ENCODE data around the gene ZNF71.
"Not testable (repeated sequence)": the region's sequence is repeated elsewhere in the genome, so short reads cannot be mapped to it uniquely, and the experiment has no call there.

Gene ZNF71

DNA sequence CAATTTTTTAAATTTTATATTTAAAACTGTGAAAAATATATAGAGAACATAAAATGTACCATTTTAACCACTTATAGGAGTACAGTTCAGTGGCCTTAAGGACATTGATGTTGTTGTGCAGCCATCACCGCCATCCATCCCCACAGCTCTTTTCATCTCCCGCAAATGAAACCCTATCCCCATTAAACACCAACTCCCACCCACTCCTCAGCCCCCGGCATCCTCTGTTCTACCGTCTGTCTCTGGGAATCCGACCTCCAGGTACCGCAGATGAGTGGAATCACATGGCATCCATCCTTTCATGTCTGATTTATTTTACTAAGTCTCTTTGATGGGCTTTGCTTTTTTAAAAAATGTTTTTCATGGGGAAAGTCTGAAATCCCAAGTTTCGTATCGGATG is 24.0 kb downstream of the ZNF71 start:
- in situ Hi-C loops (cut with MboI; ENCODE audit: low sequenced_read_pairs), result no loop called here

DNA sequence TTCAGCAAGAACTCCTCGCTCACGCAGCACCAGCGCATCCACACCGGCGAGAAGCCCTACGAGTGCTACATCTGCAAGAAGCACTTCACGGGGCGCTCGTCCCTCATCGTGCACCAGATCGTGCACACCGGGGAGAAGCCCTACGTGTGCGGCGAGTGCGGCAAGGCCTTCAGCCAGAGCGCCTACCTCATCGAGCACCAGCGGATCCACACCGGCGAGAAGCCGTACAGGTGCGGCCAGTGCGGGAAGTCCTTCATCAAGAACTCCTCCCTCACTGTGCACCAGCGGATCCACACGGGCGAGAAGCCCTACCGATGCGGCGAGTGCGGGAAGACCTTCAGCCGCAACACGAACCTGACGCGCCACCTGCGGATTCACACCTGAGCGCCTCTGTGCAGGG is 27.3 kb downstream of the ZNF71 start:
- in situ Hi-C loops (cut with MboI; ENCODE audit: low sequenced_read_pairs), result no loop called here

DNA sequence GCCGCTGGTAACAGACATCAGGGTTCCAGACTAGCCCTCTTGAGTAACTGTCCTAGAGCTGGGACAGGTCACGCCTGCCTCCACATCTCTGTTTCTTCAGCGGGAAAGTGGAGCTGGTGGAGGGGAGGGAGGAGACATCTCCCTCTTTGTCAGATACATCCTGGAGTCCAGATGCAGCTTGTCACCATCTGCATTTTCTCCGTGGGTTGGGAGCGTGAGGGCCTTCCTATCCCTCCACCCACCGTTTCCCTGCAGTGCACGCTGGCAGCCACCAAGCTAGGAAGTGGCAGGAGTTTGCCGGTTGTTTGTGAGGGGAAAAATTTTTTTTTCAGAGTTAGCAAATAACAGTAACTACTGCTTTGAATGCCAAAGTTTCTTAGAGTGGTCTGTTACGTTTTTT is 27.9 kb downstream of the ZNF71 start:
- in situ Hi-C loops (cut with MboI; ENCODE audit: low sequenced_read_pairs), result no loop called here

DNA sequence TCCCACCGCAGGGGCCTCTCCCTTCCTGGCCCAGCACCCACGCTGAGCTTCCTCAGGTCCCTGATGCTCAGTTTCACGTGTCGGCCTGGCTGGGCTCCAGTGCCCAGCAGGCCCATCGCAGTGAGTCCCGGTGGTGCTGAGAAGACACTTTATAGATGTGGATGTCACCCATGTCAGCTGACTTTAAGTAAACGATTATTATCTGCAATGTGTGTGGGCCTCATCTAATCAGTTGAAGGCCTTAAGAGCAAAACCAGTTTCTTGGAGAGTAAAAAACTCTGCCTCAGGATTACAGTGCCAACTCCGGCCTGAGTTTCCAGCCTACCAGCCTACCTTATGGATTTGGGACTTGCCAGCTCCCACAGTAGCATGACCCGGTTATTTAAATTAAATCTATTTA is 30.6 kb downstream of the ZNF71 start:
- in situ Hi-C loops (cut with MboI; ENCODE audit: low sequenced_read_pairs), result no loop called here

DNA sequence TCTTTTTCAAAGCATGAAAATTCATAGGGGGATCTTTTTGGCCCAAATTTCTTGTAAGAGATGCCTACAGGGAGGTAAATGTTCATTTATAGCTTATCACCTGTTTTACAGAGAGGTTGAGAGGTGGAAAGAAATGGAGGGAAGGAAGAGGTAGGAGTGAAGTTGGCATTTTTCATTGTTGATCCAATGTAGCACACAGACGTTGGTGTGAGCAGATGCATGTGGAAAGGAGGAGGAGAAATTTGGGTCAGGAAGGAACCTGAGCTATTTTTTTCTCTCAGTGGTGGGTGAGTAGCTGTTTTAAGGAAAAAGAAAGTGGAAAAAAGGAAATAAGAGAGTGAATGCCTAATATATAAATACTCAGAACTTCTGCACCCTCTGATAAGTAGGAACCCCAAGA is 37.9 kb downstream of the ZNF71 start:
- in situ Hi-C loops (cut with MboI; ENCODE audit: low sequenced_read_pairs), result no loop called here

DNA sequence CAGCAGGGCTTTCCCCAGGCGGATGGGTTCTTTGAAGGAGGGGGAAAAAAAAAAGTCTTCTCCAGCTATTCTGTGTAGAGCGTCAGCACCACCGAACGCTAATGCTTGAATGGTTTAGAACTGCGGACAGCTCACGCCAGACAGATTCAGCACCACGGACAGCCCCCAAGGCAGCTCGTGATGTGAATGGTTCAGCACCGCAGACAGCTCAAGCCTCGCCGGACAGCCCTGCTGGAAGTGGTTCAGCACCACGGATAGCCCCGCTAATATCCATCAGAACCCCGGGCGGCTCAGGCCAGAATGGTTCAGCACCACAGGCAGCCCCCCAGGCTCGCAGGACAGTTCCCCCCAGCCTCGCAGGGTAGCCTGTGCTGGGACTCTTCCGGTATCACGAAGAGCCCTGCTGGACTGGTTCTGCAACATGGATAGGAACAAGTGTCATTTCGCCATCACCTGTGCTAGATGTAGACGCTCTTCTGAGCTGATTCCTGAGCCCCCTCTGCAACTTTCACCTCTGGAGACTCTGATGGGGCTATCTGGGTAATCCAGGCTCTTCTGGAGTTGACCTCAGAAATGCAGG is 43.0 kb downstream of the ZNF71 start:
- in situ Hi-C loops (cut with MboI; ENCODE audit: low sequenced_read_pairs), result no loop called here

DNA sequence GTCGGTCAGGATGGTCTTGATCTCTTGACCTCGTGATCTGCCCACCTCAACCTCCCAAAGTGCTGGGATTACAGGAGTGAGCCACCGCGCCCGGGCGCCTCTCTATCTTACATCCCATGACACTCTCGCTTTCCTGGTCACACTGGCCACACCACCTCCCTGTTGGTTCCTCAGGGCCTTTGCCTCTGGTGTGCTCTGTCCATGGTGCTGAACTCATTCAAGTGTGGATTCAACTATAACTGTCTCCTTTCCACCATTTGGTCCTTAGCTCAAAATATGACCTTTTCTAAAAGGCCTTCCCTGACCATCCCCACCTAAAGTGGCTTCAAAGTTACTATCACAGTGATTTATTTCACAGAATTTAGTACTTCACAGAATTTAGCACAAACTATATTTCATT is 44.1 kb downstream of the ZNF71 start:
- in situ Hi-C loops (cut with MboI; ENCODE audit: low sequenced_read_pairs), result no loop called here

DNA sequence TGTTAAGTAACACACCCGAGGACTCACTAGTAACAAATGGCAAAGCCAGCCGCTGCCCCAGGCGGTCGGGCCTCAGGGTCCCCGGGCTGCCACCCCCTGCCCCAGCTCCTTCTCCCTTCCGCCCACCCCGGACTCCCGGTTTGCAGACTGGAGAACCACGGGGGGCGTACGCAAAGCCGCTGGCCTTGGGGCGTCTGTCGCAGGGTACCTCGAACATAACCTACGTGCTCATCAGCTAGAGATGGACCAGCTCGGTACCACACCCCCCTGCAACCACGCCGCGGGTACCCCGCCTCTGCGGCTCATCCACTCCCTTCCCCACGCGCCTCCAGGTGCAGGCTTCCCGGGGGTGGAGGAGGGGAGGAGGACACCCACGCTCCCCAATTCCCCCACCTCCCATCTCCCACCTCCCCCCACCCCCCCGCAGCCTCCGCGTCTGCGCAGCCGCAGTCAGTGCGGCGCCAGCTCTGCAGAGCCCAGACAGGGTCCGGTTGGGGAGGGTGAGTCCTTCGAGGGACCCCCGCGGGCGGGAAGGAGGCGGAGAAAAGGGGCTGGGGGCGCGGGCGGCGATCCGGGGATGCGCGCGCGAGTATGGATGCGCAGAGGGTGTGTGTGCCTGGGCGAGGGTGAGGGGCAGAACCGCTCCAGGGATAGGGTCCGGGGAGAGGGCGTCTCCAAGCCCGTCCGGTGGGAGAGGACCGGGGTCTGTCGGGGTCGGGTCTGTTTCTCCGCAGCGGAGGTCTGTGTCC is 47.8 kb downstream of the ZNF71 start, which contains the start of gene SMIM17:
Gene SMIM17, plus strand, starts transcription at position 449 of the 749 bp plus-strand sequence. CDS start 2,509 bp downstream, outside the sequence.
- in situ Hi-C loops (cut with MboI; ENCODE audit: low sequenced_read_pairs), result no loop called here

DNA sequence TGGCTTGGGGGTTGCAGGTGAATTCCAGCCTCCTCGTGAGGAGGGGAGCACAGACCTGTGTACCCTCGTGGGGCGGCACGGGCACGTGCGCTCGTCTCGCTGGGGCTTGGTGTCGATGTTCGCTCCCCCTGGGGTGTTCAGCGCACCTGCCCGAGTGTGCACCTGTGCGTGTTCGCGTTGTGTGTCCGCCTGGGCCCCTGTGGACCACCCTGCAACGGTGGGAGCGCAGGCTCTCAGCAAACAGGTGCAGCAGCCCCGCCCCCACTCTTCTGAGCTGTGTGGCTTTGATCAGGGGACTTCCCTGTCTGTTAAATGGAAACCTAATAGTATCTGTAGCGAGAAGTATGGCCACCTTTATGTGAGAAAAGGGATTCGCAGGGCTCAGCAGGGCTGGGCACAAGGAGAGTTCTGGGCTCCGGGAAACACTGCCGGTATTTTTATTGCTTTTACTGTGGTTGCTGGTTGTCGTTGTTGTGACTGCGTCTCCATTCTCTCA is 48.4 kb downstream of the ZNF71 start:
- in situ Hi-C loops (cut with MboI; ENCODE audit: low sequenced_read_pairs), result no loop called here

DNA sequence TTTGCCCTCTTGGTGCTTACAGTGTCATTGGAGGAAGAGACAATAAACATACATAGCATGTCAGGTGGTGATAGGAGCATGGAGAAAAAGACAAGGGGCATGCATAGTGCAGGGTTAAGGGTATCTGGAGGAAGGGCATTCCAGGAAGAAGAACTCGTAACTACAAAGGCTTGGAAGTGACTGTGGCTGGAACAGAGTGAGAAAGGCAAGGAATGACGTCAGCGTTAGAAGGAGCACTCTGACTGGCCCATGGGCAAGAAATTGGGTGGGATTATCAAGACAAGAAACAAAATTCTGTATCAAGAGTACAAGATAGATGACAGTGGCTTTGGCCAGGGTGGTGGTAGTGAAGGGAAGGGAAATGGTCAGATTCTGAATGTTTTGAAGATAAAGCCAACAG is 59.0 kb downstream of the ZNF71 start:
- in situ Hi-C loops (cut with MboI; ENCODE audit: low sequenced_read_pairs), result no loop called here

DNA sequence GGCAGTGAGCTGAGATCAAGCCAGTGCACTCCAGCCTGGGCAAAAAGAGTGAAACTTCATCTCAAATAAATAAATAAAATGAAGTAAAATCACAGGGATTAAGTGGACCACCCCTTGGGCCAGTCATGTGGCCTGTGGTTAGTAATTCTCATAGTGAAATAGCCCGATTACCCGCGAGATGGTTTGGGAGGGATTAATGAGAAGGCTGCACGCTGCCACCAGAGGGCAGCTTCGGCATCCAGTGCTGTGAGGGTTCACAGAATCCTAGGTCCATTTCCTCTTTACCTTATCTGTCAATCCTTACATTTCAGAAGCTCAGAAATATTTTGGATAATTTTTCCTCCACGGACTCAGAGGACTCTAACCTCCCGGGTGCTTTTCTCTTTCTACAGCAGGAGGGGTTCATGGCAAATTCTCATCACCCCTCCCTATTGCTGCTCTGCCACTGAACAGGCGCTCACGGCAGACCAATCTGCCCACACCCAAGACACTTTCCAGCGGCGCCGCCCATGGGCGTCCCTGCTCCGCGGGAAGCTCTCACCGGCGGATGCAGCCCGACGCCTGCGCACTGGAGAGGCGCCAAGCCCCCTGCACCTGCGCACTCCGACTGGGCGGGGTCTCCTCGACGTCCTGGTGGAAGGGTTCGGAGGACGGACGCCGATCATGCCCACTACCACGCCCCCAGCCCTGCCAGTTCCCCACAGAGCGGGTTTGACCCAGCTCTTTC is 65.4 kb downstream of the ZNF71 start:
- in situ Hi-C loops (cut with MboI; ENCODE audit: low sequenced_read_pairs), result no loop called here

DNA sequence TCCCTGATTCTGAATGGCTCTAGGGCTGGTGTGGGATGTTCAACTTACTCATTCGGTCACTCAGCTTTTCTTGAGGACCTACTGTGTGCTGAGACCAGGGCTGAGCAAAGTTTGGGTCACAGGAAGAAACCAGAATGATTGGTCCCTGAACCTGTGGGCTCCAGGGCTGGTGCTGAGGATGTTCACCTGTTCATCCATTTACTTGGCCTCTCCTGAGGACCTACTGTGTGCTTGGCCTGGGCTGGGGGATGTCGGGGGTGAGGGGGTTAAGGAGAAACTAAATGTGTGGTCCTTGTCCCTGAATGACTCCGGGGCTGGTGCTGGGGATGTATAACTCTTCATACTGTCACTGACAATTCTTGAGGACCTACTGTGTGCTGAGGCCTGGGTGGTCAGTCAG is 66.1 kb downstream of the ZNF71 start:
- in situ Hi-C loops (cut with MboI; ENCODE audit: low sequenced_read_pairs), result no loop called here

DNA sequence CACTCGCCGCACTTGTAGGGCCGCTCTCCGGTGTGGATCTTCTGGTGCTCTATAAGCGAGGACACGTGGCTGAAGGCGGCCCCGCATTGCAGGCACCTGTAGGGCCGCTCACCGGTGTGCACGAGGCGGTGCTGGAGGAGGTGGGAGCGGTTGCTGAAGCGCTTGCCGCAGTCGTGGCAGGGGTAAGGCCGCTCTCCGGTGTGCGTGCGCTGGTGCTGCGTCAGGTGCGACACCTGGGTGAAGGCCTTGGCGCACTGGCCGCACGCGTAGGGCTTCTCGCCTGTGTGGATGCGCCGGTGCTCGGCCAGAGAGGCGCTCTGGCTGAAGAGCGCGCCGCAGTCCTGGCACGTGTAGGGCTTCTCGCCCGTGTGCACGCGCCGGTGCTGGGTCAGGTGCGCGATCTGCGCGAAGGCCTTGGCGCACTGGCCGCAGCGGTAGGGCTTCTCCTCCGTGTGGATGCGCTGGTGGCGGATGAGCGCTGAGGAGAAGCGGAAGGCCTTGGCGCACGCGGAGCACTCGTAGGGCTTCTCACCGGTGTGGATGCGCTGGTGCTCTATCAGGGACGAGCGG is 68.9 kb downstream of the ZNF71 start:
- in situ Hi-C loops (cut with MboI; ENCODE audit: low sequenced_read_pairs), result no loop called here

DNA sequence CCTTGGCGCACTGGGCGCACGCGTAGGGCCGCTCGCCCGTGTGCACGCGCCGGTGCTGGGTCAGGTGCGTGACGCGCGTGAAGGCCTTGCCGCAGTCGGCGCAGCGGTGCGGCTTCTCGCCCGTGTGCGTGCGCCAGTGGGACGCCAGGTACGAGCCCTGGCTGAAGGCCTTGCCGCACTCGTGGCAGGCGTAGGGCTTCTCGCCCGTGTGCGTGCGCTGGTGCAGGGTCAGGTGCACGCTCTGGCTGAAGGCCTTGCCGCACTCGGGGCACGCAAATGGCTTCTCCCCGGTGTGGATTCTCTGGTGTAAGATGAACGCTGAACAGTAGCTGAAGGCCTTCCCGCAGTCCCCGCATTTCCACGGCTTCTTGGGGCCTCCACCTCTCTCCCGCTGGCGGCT is 69.4 kb downstream of the ZNF71 start:
- in situ Hi-C loops (cut with MboI; ENCODE audit: low sequenced_read_pairs), result no loop called here

DNA sequence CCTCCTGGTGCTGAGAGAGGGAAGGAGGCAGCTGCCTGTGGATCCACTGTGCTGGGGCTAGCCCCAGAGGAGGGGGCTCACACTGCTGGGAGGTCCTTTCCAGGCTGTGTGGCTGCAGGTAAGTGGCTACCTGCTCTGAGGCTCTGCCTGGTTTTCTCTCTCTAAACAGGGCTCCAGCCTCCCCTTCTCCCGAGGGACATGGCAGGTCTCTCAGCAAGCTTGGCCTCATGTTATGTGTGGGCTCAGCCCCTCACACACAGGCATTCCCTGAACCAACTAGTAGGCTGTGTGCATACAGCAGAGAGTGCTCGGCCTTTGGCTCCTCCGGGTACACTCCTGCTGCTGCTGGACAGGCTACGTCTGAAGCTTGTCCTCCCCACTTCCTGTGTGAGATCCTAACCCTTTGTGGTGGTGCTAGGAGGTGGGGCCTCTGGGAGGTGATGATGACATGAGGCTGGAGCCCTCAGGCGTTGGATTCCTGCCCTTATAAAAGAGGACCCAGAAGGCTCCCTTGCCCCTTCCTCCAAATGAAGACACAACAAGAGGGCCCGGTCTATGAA is 72.3 kb downstream of the ZNF71 start:
- in situ Hi-C loops (cut with MboI; ENCODE audit: low sequenced_read_pairs), result no loop called here

DNA sequence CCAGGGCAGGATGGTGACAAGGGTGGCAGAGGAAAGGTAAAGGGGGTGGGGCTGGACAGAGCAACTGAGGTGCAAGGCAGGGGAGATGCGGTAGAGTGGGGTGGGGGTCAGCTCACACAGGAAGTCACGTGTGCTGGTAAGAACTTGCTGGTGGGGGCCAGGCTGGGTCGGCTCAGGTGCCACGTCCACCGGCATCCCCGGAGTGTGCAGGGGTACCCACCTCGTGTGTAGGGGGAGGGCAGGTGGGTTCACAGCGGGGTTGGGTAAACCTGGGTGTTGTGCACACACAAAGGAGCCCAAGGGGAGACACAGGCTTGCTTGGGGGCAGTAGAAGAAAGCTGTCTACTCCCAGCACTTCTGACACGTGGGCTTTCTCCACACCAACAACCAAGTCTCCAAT is 73.6 kb downstream of the ZNF71 start:
- in situ Hi-C loops (cut with MboI; ENCODE audit: low sequenced_read_pairs), result no loop called here

DNA sequence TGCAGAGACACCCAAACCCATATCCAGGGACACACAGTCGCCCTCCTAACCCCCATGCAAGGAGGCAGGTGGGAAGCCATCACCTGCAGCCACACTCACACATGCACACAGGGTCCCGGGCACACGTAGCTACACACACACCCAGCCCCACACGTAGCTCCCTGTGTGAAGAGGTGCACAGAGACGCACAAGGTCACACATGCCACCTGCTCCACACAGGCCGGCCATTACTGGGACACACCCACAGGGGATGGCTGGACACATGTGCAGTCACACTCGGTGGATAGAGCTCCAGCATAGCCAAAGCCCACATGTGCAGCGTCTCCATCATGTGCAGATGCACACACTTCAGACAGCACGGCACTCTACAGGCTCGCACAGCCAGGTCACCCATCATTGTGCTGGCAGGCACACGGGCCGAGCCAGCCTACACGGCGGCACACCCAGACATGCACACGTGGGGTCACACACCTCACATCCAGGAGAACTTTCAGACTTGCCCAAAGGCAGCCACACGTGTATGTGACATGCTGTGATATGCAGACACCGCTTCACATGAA is 75.4 kb downstream of the ZNF71 start:
- in situ Hi-C loops (cut with MboI; ENCODE audit: low sequenced_read_pairs), result no loop called here

DNA sequence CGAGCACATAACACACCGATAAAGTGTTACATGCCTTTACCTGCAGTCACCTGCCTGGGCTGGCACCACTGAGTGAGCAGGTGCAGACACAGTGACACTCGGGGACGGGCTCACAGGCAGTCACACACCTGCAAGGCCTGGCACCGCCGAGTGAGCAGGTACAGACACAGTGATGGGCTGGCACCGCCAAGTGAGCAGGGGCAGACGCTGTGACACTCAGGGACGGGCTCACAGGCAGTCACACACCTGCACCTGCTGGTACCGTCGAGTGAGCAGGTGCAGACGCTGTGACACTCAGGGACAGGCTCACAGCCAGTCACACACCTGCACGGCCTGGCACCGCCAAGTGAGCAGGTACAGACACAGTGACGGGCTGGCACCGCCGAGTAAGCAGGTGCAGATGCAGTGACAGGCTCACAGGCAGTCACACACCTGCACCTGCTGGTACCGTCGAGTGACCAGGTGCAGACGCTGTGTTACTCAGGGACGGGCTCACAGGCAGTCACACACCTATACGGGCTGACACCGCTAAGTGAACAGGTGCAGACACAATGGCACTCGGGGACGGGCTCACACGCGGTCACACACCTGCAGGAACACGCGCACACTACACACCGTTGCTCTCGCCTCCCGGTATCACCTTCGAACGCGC is 76.0 kb downstream of the ZNF71 start:
- in situ Hi-C loops (cut with MboI; ENCODE audit: low sequenced_read_pairs), result no loop called here

DNA sequence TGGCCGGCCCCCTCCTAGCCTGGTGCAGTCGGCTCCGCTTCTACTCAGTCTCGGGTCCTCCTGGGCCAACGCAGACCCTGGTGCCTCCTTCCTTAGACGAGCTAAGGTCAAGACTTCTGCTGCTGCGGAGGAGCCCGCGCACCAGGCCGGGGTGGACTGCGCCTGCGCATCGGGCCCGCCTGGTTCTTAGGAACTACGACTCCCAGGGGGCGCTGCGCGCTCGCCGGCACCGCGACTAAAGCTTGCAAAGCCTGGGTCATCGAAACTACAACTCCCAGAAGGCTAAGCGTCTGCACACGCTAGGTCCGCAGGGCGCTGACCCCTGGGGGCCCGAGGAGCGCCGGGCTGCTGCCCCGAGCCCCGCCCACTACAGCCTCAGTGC is 76.5 kb downstream of the ZNF71 start, which contains the start of gene ZNF835:
Gene ZNF835, minus strand, starts transcription at position 145 of the 382 bp plus-strand sequence. CDS start 6,559 bp downstream, outside the sequence.
- in situ Hi-C loops (cut with MboI; ENCODE audit: low sequenced_read_pairs), result no loop called here

DNA sequence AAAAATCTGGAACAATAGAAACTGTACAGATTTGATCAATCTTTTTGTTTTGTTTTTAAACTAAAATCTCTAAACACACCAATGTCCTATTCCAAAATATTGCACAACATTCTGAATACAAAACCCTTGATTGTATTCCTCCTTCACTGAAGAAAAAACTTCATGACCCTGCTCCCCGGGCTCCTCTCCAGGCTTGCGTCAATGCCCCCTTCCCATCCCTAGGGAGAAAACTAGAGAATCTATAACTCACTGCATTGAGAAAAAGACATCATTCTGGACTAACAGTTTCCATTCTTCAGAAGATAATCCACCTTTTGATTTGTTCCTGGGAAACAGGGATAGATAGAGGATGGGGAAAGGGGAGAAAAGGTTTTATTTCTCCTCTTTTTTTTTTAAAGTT is 77.5 kb downstream of the ZNF71 start:
- in situ Hi-C loops (cut with MboI; ENCODE audit: low sequenced_read_pairs), result not testable (repeated sequence)
